NT2/D1 (cell line): ENCODE results near the gene GLRX.

Source experiments
- DNase-seq: peaks from one replicate; pipeline ENCODE4 v3.0.0-alpha.2; 2011; ENCODE audit warnings: low read depth, low spot score
- H3K27me3 ChIP-seq: 2 replicates; pipeline ENCODE4 v1.6.0; 2011; ENCODE audit warnings: mild to moderate bottlenecking; ENCODE audit not compliant: insufficient read length, insufficient read depth
- H3K36me3 ChIP-seq: 2 replicates; pipeline ENCODE4 v1.6.1; 2011; ENCODE audit warnings: mild to moderate bottlenecking, low read length, mixed read lengths; ENCODE audit not compliant: insufficient read depth, insufficient read length
- H3K4me1 ChIP-seq: 2 replicates; pipeline ENCODE4 v1.5.1; 2011; ENCODE audit not compliant: insufficient read depth, insufficient read length
- H3K4me3 ChIP-seq: 2 replicates; pipeline ENCODE4 v1.5.1; 2011; ENCODE audit warnings: low read depth; ENCODE audit not compliant: insufficient read length
- H3K9ac ChIP-seq: 2 replicates; pipeline ENCODE4 v1.6.0; 2011; ENCODE audit warnings: low read depth; ENCODE audit not compliant: insufficient read length
- H3K9me3 ChIP-seq: 2 replicates; pipeline ENCODE4 v1.5.1; 2011; ENCODE audit warnings: mild to moderate bottlenecking, low read length; ENCODE audit not compliant: insufficient read depth
- SUZ12 ChIP-seq: IDR thresholded peaks from 2 replicates; pipeline ENCODE4 v1.6.1; 2011; ENCODE audit not compliant: insufficient read length, insufficient read depth; ENCODE audit errors: extremely low read depth
- YY1 ChIP-seq: IDR thresholded peaks from 2 replicates; pipeline ENCODE4 v1.6.1; 2011; ENCODE audit not compliant: insufficient read length, insufficient read depth
- ZNF274 ChIP-seq: IDR thresholded peaks from 2 replicates; pipeline ENCODE4 v1.6.1; 2011; ENCODE audit warnings: mild to moderate bottlenecking, low read depth, low read length

Gene GLRX

GRCh38 chr5:95801532-95801931, 21.0 kb downstream of the GLRX start:
- Histone ChIP-seq H3K4me3 (no peak overlapping the region), H3K36me3 (no peaks in the 10 kb centered on the region), H3K9ac (no peak overlapping the region), H3K4me1 (no peaks in the 10 kb centered on the region), H3K9me3 (peaks cover 7% of the 10 kb centered on the region; the same call in 1 of the 2 replicates), H3K27me3 (no peaks in the 10 kb centered on the region)
- TF ChIP-seq SUZ12, result no peak
- TF ChIP-seq ZNF274, result no peak
- TF ChIP-seq YY1, result no peak
- no peak for DNase-seq

DNA sequence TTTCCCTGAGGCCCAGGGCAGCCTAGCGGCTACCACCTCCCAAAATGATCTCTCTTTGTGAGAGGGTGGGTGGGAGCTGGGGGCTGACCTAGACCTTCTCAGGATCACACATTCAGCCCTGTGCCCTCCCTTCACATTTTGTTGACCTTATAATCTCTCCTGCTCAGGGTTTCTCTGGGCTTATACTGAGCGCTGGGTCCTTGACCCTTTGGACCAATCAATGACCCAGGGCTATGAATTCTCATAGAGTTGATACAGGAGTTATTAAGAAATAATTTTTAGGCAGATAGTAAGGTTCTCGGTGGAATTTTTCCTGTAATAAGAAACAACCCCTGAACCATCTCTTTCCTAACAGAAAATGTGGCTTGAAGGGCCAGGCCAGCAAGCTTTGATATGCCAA, 22.0 kb downstream of the GLRX start:
- Histone ChIP-seq H3K27me3 (no peaks in the 10 kb centered on the region), H3K4me1 (no peaks in the 10 kb centered on the region), H3K9ac (no peak overlapping the region), H3K36me3 (no peaks in the 10 kb centered on the region), H3K9me3 (peaks cover 7% of the 10 kb centered on the region; the same call in 1 of the 2 replicates), H3K4me3 (no peak overlapping the region)
- no peak for TF ChIP-seq SUZ12
- TF ChIP-seq ZNF274, result no peak
- no peak for TF ChIP-seq YY1
- no peak for DNase-seq

DNA sequence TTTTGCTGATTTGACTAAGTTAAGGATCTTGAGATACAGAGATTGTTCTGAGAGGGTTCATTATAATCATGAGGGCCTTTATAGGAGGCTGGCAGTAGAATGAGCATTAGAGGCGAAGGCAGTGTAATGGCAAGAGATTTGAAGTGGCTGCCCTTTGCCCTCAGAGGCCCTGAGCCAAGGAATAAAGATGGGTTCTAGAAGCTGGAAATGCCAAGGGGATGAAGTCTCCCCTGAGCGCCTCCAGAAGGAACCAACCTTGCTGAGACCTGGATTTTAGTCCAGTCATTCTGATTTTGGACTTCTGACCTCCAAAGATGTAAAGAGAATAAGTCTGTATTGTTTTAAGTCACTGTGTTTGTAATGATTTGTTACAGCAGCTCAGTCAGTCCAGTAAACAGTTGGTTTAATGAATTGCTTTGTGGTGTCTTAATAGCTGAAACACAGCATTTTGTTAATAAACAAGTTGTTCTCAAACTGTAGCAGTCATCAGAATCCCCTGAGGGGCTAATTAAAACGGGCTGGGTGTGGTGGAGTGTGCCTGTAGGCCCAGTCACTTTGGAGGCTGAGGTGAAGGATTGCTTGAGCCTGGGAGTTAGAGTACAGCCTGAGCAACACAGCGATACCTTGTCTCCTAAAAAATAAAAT, 23.2 kb downstream of the GLRX start:
- no peak overlapping the region for H3K4me3 ChIP-seq
- H3K36me3 ChIP-seq, result no peaks in the 10 kb centered on the region
- H3K27me3 ChIP-seq, result no peaks in the 10 kb centered on the region
- H3K4me1 ChIP-seq, result no peaks in the 10 kb centered on the region
- no peak overlapping the region for H3K9ac ChIP-seq
- TF ChIP-seq ZNF274, result no peak
- TF ChIP-seq YY1, result no peak
- TF ChIP-seq SUZ12, result no peak
- DNase-seq, result no peak
- H3K9me3 ChIP-seq, result no peaks in the 10 kb centered on the region

- TF ChIP-seq ZNF274 (no peak), YY1 (no peak), SUZ12 (no peak)
These were observed 24.0 kb downstream of the GLRX start for GRCh38 chr5:95798545-95798944.

GRCh38 chr5:95798048-95798447, 24.5 kb downstream of the GLRX start:
- DNase-seq, result no peak
- H3K36me3 ChIP-seq, result no peaks in the 10 kb centered on the region
- H3K27me3 ChIP-seq, result no peaks in the 10 kb centered on the region
- H3K9ac ChIP-seq, result no peak overlapping the region
- H3K9me3 ChIP-seq, result no peaks in the 10 kb centered on the region
- TF ChIP-seq ZNF274 (no peak), SUZ12 (no peak), YY1 (no peak)
- H3K4me3 ChIP-seq, result no peak overlapping the region
- no peaks in the 10 kb centered on the region for H3K4me1 ChIP-seq

More at GRCh38 chr5:95798545-95798944, 24.0 kb downstream of the GLRX start:
- Histone ChIP-seq H3K36me3 (no peaks in the 10 kb centered on the region), H3K27me3 (no peaks in the 10 kb centered on the region), H3K9ac (no peak overlapping the region), H3K9me3 (no peaks in the 10 kb centered on the region), H3K4me1 (no peaks in the 10 kb centered on the region), H3K4me3 (no peak overlapping the region)
- no peak for DNase-seq

- no peak overlapping the region for H3K9ac ChIP-seq
- no peak for DNase-seq
- H3K4me3 ChIP-seq, result no peak overlapping the region
- no peaks in the 10 kb centered on the region for H3K36me3 ChIP-seq
- TF ChIP-seq YY1, result no peak
- H3K27me3 ChIP-seq, result no peaks in the 10 kb centered on the region
- H3K4me1 ChIP-seq, result no peaks in the 10 kb centered on the region
- no peaks in the 10 kb centered on the region for H3K9me3 ChIP-seq
These were observed 25.2 kb downstream of the GLRX start for GRCh38 chr5:95797301-95797700.

- DNase-seq, result no peak
- Histone ChIP-seq H3K27me3 (no peaks in the 10 kb centered on the region), H3K4me1 (no peaks in the 10 kb centered on the region), H3K36me3 (peaks cover 3% of the 10 kb centered on the region), H3K9ac (no peak overlapping the region), H3K9me3 (no peaks in the 10 kb centered on the region), H3K4me3 (no peak overlapping the region)
- no peak for TF ChIP-seq SUZ12
- no peak for TF ChIP-seq YY1
- TF ChIP-seq ZNF274, result no peak
These were observed 28.4 kb downstream of the GLRX start for GRCh38 chr5:95794070-95794516.

- H3K9me3 ChIP-seq, result no peaks in the 10 kb centered on the region
- TF ChIP-seq YY1, result no peak
- no peak for TF ChIP-seq ZNF274
- no peak for TF ChIP-seq SUZ12
- peaks cover 3% of the 10 kb centered on the region for H3K36me3 ChIP-seq
- no peak overlapping the region for H3K9ac ChIP-seq
- H3K4me1 ChIP-seq, result no peaks in the 10 kb centered on the region
- no peaks in the 10 kb centered on the region for H3K27me3 ChIP-seq
- DNase-seq, result no peak
- H3K4me3 ChIP-seq, result no peak overlapping the region
These were observed 30.8 kb downstream of the GLRX start for GRCh38 chr5:95791751-95792150.
